Neural progenitor cell (in vitro differentiated cells): ENCODE data around the gene IRX1. TPM values are rescaled to one million over a fixed set of nuclear protein-coding genes. Genes with fewer than 3 reads are reported as not detected.

Experiments used
- DNase-seq: peaks from one replicate; pipeline ENCODE4 v3.0.0-alpha.2; 2016; ENCODE audit warnings: low spot score
- H2AFZ ChIP-seq: fragments of 200-600 bp; sonication (generic); replicated peaks from 2 replicates; pipeline ENCODE4 v1.6.1; 2016; ENCODE audit warnings: antibody characterized with exemption
- H3F3A ChIP-seq: fragments of 200-600 bp; sonication (generic); 2 replicates; pipeline ENCODE4 v1.6.1; 2016; ENCODE audit warnings: antibody characterized with exemption, low read depth
- H3K27ac ChIP-seq: fragments of 200-600 bp; sonication (generic); 2 replicates; pipeline ENCODE4 v1.5.1; 2016; ENCODE audit warnings: mild to moderate bottlenecking
- H3K27me3 ChIP-seq: fragments of 200-600 bp; sonication (generic); 2 replicates; pipeline ENCODE4 v1.6.1; 2016; ENCODE audit warnings: mild to moderate bottlenecking, moderate library complexity
- H3K36me3 ChIP-seq: fragments of 200-600 bp; sonication (generic); 2 replicates; pipeline ENCODE4 v1.5.1; 2016
- H3K4me1 ChIP-seq: fragments of 200-600 bp; sonication (generic); 2 replicates; pipeline ENCODE4 v1.6.1; 2016; ENCODE audit warnings: mixed run types
- H3K4me2 ChIP-seq: fragments of 200-600 bp; sonication (generic); 2 replicates; pipeline ENCODE4 v1.6.1; 2016
- H3K4me3 ChIP-seq: fragments of 200-600 bp; sonication (generic); 2 replicates; pipeline ENCODE4 v1.5.1; 2016
- H3K79me2 ChIP-seq: fragments of 200-600 bp; sonication (generic); 2 replicates; pipeline ENCODE4 v1.6.1; 2016; ENCODE audit warnings: low read depth
- H3K9ac ChIP-seq: fragments of 200-600 bp; sonication (generic); 2 replicates; pipeline ENCODE4 v1.6.1; 2016
- H3K9me3 ChIP-seq: fragments of 200-600 bp; sonication (generic); 2 replicates; pipeline ENCODE4 v1.5.1; 2016; ENCODE audit warnings: low read depth
- H4K20me1 ChIP-seq: fragments of 200-600 bp; sonication (generic); 2 replicates; pipeline ENCODE4 v1.6.1; 2016; ENCODE audit warnings: low read depth
- H3K27ac Mint-ChIP-seq: 3 replicates; pipeline ENCODE4 v1.8.0; 2021; ENCODE audit warnings: mixed read lengths
- H3K27me3 Mint-ChIP-seq: 2 replicates; pipeline ENCODE4 v1.8.0; 2022; ENCODE audit warnings: low read depth, mild to moderate bottlenecking, inconsistent platforms, moderate library complexity, mixed read lengths; ENCODE audit not compliant: insufficient read depth
- H3K36me3 Mint-ChIP-seq: 3 replicates; pipeline ENCODE4 v1.8.0; 2021; ENCODE audit warnings: mixed read lengths
- H3K4me1 Mint-ChIP-seq: 3 replicates; pipeline ENCODE4 v1.8.0; 2021; ENCODE audit warnings: mixed read lengths
- H3K4me3 Mint-ChIP-seq: 3 replicates; pipeline ENCODE4 v1.8.0; 2021; ENCODE audit warnings: mild to moderate bottlenecking, moderate library complexity, mixed read lengths
- H3K9me3 Mint-ChIP-seq: 3 replicates; pipeline ENCODE4 v1.8.0; 2020; ENCODE audit warnings: mixed read lengths
- CTCF ChIP-seq: fragments of 200-600 bp; sonication (generic); IDR thresholded peaks from 2 replicates; pipeline ENCODE4 v1.5.1; 2017; ENCODE audit warnings: antibody characterized with exemption, mild to moderate bottlenecking
- EZH2 ChIP-seq: fragments of 200-600 bp; sonication (generic); IDR thresholded peaks from 2 replicates; pipeline ENCODE4 v1.6.1; 2017; ENCODE audit warnings: antibody characterized with exemption, mild to moderate bottlenecking, moderate library complexity
- EZH2phosphoT487 ChIP-seq: fragments of 200-600 bp; sonication (generic); IDR thresholded peaks from 2 replicates; pipeline ENCODE4 v1.6.1; 2017; ENCODE audit warnings: antibody characterized with exemption
- total RNA-seq: library from RNA; depleted of rRNA; stranded (reverse); fragments of >200 nt; gene quantifications from 2 replicates; pipeline ENCODE4 v1.2.3, GENCODE V29; 2015; ENCODE audit warnings: low replicate concordance

IRX1 gene
- total RNA-seq, 1 donor from 2014 or later: 0.95 TPM

GRCh38 chr5:3615217-3615616 lies 19.6 kb downstream of the IRX1 start:
- no peak overlapping the region for H3K4me2 ChIP-seq
- DNase-seq: no peak
- Mint-ChIP-seq H3K4me3 (no peak overlapping the region), H3K4me1 (no peaks in the 10 kb centered on the region), H3K36me3 (peaks cover 12% of the 10 kb centered on the region), H3K27me3 (peaks cover 14% of the 10 kb centered on the region), H3K27ac (no peak overlapping the region), H3K9me3 (no peaks in the 10 kb centered on the region)
- no peak overlapping the region for H2AFZ ChIP-seq
- no peaks in the 10 kb centered on the region for H4K20me1 ChIP-seq
- H3K79me2 ChIP-seq: no peaks in the 10 kb centered on the region
- no peak overlapping the region for H3K9ac ChIP-seq
- H3K4me1 ChIP-seq: no peaks in the 10 kb centered on the region
- no peak overlapping the region for H3K4me3 ChIP-seq
- H3K27ac ChIP-seq: no peak overlapping the region
- no peak for TF ChIP-seq EZH2
- no peak for TF ChIP-seq EZH2phosphoT487
- H3K36me3 ChIP-seq: no peaks in the 10 kb centered on the region
- no peaks in the 10 kb centered on the region for H3F3A ChIP-seq
- no peaks in the 10 kb centered on the region for H3K27me3 ChIP-seq
- H3K9me3 ChIP-seq: no peaks in the 10 kb centered on the region

- H3K4me1 ChIP-seq: no peaks in the 10 kb centered on the region
- H3K9me3 ChIP-seq: no peaks in the 10 kb centered on the region
- H3K9ac ChIP-seq: no peak overlapping the region
- no peak for TF ChIP-seq EZH2phosphoT487
- no peak for TF ChIP-seq EZH2
- TF ChIP-seq CTCF: no peak
- Mint-ChIP-seq H3K36me3 (peaks cover 12% of the 10 kb centered on the region), H3K9me3 (no peaks in the 10 kb centered on the region), H3K4me1 (no peaks in the 10 kb centered on the region), H3K27ac (no peak overlapping the region), H3K4me3 (no peak overlapping the region), H3K27me3 (peaks cover 14% of the 10 kb centered on the region)
- no peaks in the 10 kb centered on the region for H4K20me1 ChIP-seq
- H2AFZ ChIP-seq: no peak overlapping the region
- no peak overlapping the region for H3K27ac ChIP-seq
- DNase-seq: no peak
- H3K4me3 ChIP-seq: no peak overlapping the region
- H3K4me2 ChIP-seq: no peak overlapping the region
- H3K79me2 ChIP-seq: no peaks in the 10 kb centered on the region
- H3K36me3 ChIP-seq: no peaks in the 10 kb centered on the region
- H3K27me3 ChIP-seq: no peaks in the 10 kb centered on the region
- no peaks in the 10 kb centered on the region for H3F3A ChIP-seq
These were observed 20.2 kb downstream of the IRX1 start for GRCh38 chr5:3615829-3616228.

- H3F3A ChIP-seq: no peaks in the 10 kb centered on the region
- H3K9ac ChIP-seq: no peak overlapping the region
- H3K79me2 ChIP-seq: no peaks in the 10 kb centered on the region
- H3K4me3 Mint-ChIP-seq: no peak overlapping the region
- H3K36me3 Mint-ChIP-seq: peaks cover 9% of the 10 kb centered on the region
- no peaks in the 10 kb centered on the region for H3K4me1 Mint-ChIP-seq
- no peak overlapping the region for H3K4me3 ChIP-seq
- no peaks in the 10 kb centered on the region for H3K9me3 Mint-ChIP-seq
- H3K27me3 Mint-ChIP-seq: peaks cover 15% of the 10 kb centered on the region
- no peaks in the 10 kb centered on the region for H3K4me1 ChIP-seq
- no peaks in the 10 kb centered on the region for H3K27me3 ChIP-seq
- H3K4me2 ChIP-seq: no peak overlapping the region
- DNase-seq: no peak
- H3K27ac Mint-ChIP-seq: no peak overlapping the region
- H3K9me3 ChIP-seq: no peaks in the 10 kb centered on the region
- no peaks in the 10 kb centered on the region for H4K20me1 ChIP-seq
- H2AFZ ChIP-seq: no peak overlapping the region
- TF ChIP-seq EZH2phosphoT487 (no peak), EZH2 (no peak), CTCF (no peak)
- H3K36me3 ChIP-seq: no peaks in the 10 kb centered on the region
- no peak overlapping the region for H3K27ac ChIP-seq
These were observed 23.9 kb downstream of the IRX1 start for GRCh38 chr5:3619579-3619978.

- Histone ChIP-seq H3K4me1 (no peaks in the 10 kb centered on the region), H3F3A (no peaks in the 10 kb centered on the region), H3K4me2 (no peak overlapping the region), H3K9ac (no peak overlapping the region), H2AFZ (no peak overlapping the region), H3K27ac (no peak overlapping the region), H3K9me3 (no peaks in the 10 kb centered on the region), H3K4me3 (no peak overlapping the region), H4K20me1 (no peaks in the 10 kb centered on the region), H3K27me3 (no peaks in the 10 kb centered on the region), H3K36me3 (no peaks in the 10 kb centered on the region), H3K79me2 (no peaks in the 10 kb centered on the region)
- Mint-ChIP-seq H3K27ac (no peak overlapping the region), H3K4me3 (no peak overlapping the region), H3K4me1 (no peaks in the 10 kb centered on the region), H3K36me3 (peaks cover 2% of the 10 kb centered on the region), H3K27me3 (peaks cover 13% of the 10 kb centered on the region), H3K9me3 (no peaks in the 10 kb centered on the region)
- TF ChIP-seq CTCF (no peak), EZH2 (no peak), EZH2phosphoT487 (no peak)
- DNase-seq: no peak
These were observed 27.3 kb downstream of the IRX1 start for GRCh38 chr5:3622961-3623360.
